K562 (cell line): Measurements from ENCODE around the gene FTH1. TPM values are rescaled to one million over a fixed set of nuclear protein-coding genes. Genes with fewer than 3 reads are reported as not detected.

Source experiments
- ATAC-seq: fragments of 200-7000 bp; cut with Tn5 transposase; 3 replicates; pipeline ENCODE4 v1.9.1; 2020; ENCODE audit warnings: moderate library complexity
- BruUV-seq: library from RNA; stranded (reverse); fragments of 400-500 nt; replicated peaks from 2 replicates; lab custom pipeline; 2021; lab: Mats Ljungman, UMichigan
- CTCF ChIA-PET: fragments of 300-600 bp; formaldehyde crosslinking; extraction: SDS; loops from one replicate; lab custom pipeline; 2021; ENCODE audit warnings: low intra/inter-chr PET ratio; lab: Yijun Ruan, JAX
- POLR2A ChIA-PET: fragments of 300-600, 350-650 bp; sonication (Branson Sonifier 250); formaldehyde crosslinking; extraction: SDS; loops from one replicate; lab custom pipeline; 2021; ENCODE audit warnings: antibody characterized with exemption, inconsistent platforms; lab: Yijun Ruan, JAX
- DNase-seq, 4 experiments: peaks; one replicate each; pipeline versions ENCODE4 v3.0.0 to v3.0.0-alpha.2; 2011 to 2018; ENCODE audit warnings: low spot score in 3 of 4, mixed read lengths in 3 of 4; ENCODE audit errors: extremely low read depth in 1 of 4
- FAIRE-seq: peaks from 2 replicates; lab custom pipeline; 2011; peaks lifted over from hg19 to GRCh38; lab: Jason Lieb, UNC
- H2AFZ ChIP-seq: 2 replicates; pipeline ENCODE4 v1.6.0; 2011; ENCODE audit warnings: low read depth, low read length, control low read depth, inconsistent platforms
- H3K27ac ChIP-seq: fragments of 200-600 bp; 3 replicates; pipeline ENCODE4 v1.8.0; 2011; ENCODE audit warnings: low read depth, mild to moderate bottlenecking, control low read depth, inconsistent platforms, low read length, moderate library complexity, mixed read lengths; ENCODE audit errors: extremely low read depth
- H3K27me3 ChIP-seq, 2 experiments: fragments of 300-600 bp in 1 of 2; 2 replicates in 1 of 2; 3 replicates in 1 of 2; pipeline versions ENCODE4 v1.6.0 to v1.8.0; 2011; ENCODE audit warnings: inconsistent platforms in 2 of 2, low read length in 2 of 2, mild to moderate bottlenecking in 1 of 2, mixed read lengths in 1 of 2, moderate library complexity in 1 of 2; ENCODE audit not compliant: control insufficient read depth in 2 of 2, insufficient read depth in 2 of 2
- H3K36me3 ChIP-seq: fragments of 300-600 bp; 3 replicates; pipeline ENCODE4 v1.8.0; 2011; ENCODE audit warnings: mild to moderate bottlenecking, low read length, inconsistent platforms; ENCODE audit not compliant: control insufficient read depth, insufficient read depth
- H3K4me1 ChIP-seq, 2 experiments: fragments of 200-600 bp in 1 of 2; replicated peaks in 1 of 2; 2 replicates in 1 of 2; 3 replicates in 1 of 2; pipeline versions ENCODE4 v1.5.1 to v1.8.0; 2011; ENCODE audit warnings: inconsistent platforms in 2 of 2, low read length in 2 of 2, mild to moderate bottlenecking in 1 of 2, mixed read lengths in 1 of 2, moderate library complexity in 1 of 2; ENCODE audit not compliant: control insufficient read depth in 2 of 2, insufficient read depth in 2 of 2
- H3K4me2 ChIP-seq: 2 replicates; pipeline ENCODE4 v1.6.1; 2011; ENCODE audit warnings: low read length, control low read depth, inconsistent platforms, mixed read lengths; ENCODE audit not compliant: insufficient read depth
- H3K4me3 ChIP-seq: fragments of 200-600 bp; sonication (generic), shearing (Covaris generic); 2 replicates; pipeline ENCODE4 v1.5.1; 2016; ENCODE audit warnings: control low read depth, inconsistent platforms
- H3K79me2 ChIP-seq: fragments of 200-600 bp; 3 replicates; pipeline ENCODE4 v1.8.0; 2011; ENCODE audit warnings: low read length, inconsistent platforms; ENCODE audit not compliant: control insufficient read depth, insufficient read depth
- H3K9ac ChIP-seq, 2 experiments: 2 replicates each; pipeline versions ENCODE4 v1.6.0 to v1.6.1; 2011; ENCODE audit warnings: low read depth in 2 of 2, low read length in 2 of 2, control low read depth in 1 of 2, inconsistent platforms in 1 of 2, mild to moderate bottlenecking in 1 of 2, mixed read lengths in 1 of 2; ENCODE audit not compliant: insufficient read depth in 1 of 2
- H3K9me1 ChIP-seq: one replicate; pipeline ENCODE4 v1.6.0; 2011; ENCODE audit warnings: inconsistent platforms, mild to moderate bottlenecking, low read length, moderate library complexity; ENCODE audit not compliant: control insufficient read depth, insufficient read depth
- H3K9me3 ChIP-seq: replicated peaks from 2 replicates; pipeline ENCODE4 v1.5.1; 2011; ENCODE audit warnings: low read depth, low read length, inconsistent platforms; ENCODE audit not compliant: control insufficient read depth, insufficient read depth
- H4K20me1 ChIP-seq: replicated peaks from 2 replicates; pipeline ENCODE4 v1.6.1; 2011; ENCODE audit warnings: low read length, inconsistent platforms, mixed read lengths; ENCODE audit not compliant: control insufficient read depth, insufficient read depth
- AFF4 ChIP-seq: sonication (generic); formaldehyde crosslinking; IDR thresholded peaks from 2 replicates; pipeline ENCODE4 v1.8.0; 2023; ENCODE audit warnings: mild to moderate bottlenecking, missing genetic modification reagents
- E2F5 ChIP-seq: sonication (generic); formaldehyde crosslinking; IDR thresholded peaks from 2 replicates; pipeline ENCODE4 v1.8.0; 2022; ENCODE audit warnings: mild to moderate bottlenecking, missing genetic modification reagents
- MYC ChIP-seq, 2 experiments: fragments of 250-450 bp in 1 of 2; sonication (Bioruptor Pico) in 1 of 2; IDR thresholded peaks; 2 replicates each; pipeline versions ENCODE4 v1.5.1 to v1.6.1; 2012 to 2021; ENCODE audit warnings: low read depth in 2 of 2, borderline replicate concordance in 1 of 2, improper control_type of control experiment in 1 of 2, low read length in 1 of 2, mild to moderate bottlenecking in 1 of 2, moderate library complexity in 1 of 2
- NR2C2 ChIP-seq, 2 experiments: fragments of 200-800 bp in 1 of 2; sonication (Bioruptor generic) in 1 of 2; sonication (generic) in 1 of 2; formaldehyde crosslinking in 1 of 2; IDR thresholded peaks; 2 replicates each; pipeline versions ENCODE4 v1.6.1 to v1.8.0; 2016 to 2022; ENCODE audit warnings: mild to moderate bottlenecking in 1 of 2, missing compliant biosample characterization in 1 of 2, missing genetic modification characterization in 1 of 2, missing genetic modification reagents in 1 of 2
- NR2F6 ChIP-seq: fragments of 450-650 bp; formaldehyde crosslinking; IDR thresholded peaks from 2 replicates; pipeline ENCODE4 v1.4.0; 2020; ENCODE audit warnings: mild to moderate bottlenecking
- NRF1 ChIP-seq, 2 experiments: fragments of 450-650 bp; IDR thresholded peaks in 1 of 2; conservative IDR thresholded peaks in 1 of 2; 2 replicates each; pipeline ENCODE4 v1.6.1; 2014; ENCODE audit warnings: mild to moderate bottlenecking in 2 of 2
- RAD21 ChIP-seq, 2 experiments: fragments of 250-450 bp in 1 of 2; fragments of 450-650 bp in 1 of 2; sonication (Bioruptor Pico) in 1 of 2; formaldehyde crosslinking in 1 of 2; IDR thresholded peaks in 1 of 2; conservative IDR thresholded peaks in 1 of 2; 2 replicates each; pipeline versions ENCODE4 v1.4.0 to v1.8.0; 2020 to 2022; ENCODE audit warnings: mild to moderate bottlenecking in 2 of 2, moderate library complexity in 1 of 2
- ZNF324 ChIP-seq: fragments of 250-450 bp; sonication (Bioruptor Pico); IDR thresholded peaks from 2 replicates; pipeline ENCODE4 v1.4.0; 2020; ENCODE audit warnings: mild to moderate bottlenecking
- WGBS: fragments of 100-300 bp; shearing (Covaris generic); methylation state at CpG from one replicate; pipeline ENCODE4 v1.1.6; 2016; ENCODE audit warnings: low coverage, mixed read lengths; ENCODE audit not compliant: insufficient coverage; ENCODE audit errors: missing lambda C conversion rate; 5-methylcytosine and 5-hydroxymethylcytosine counted together
- in situ Hi-C: fragments of 300-500 bp; cut with MboI; formaldehyde crosslinking; loops from 4 replicates; pipeline ENCODE4 v1.15.0; 2018; ENCODE audit warnings: inconsistent platforms, mixed read lengths
- intact Hi-C: fragments of 100-400 bp; cut with micrococcal nuclease; formaldehyde crosslinking; loops from 2 replicates; pipeline ENCODE4 v1.14.2; 2022
- polyA plus RNA-seq, 8 experiments: library from polyadenylated mRNA; depleted of rRNA in 4 of 8; stranded (reverse) in 5 of 8; unstranded in 3 of 8; fragments of >200 nt; fragmentation: Nextera tagmentation in 2 of 8; fragmentation: Illumina TruSeq in 1 of 8; extraction: Ambion mirVana in 2 of 8; extraction: Trizol in 1 of 8; gene quantifications; 2 replicates each; pipeline versions ENCODE4 v1.2.1 to v1.2.3, GENCODE V29; 2011 to 2014; ENCODE audit warnings: inconsistent platforms in 1 of 8, missing spikeins in 1 of 8
- total RNA-seq, 7 experiments: library from RNA; depleted of rRNA in 6 of 7; stranded (reverse); fragments of >200 nt in 6 of 7; fragmentation: Illumina TruSeq in 2 of 7; extraction: Trizol in 2 of 7; gene quantifications; 2 replicates each; pipeline versions ENCODE4 v1.2.1 to v1.2.3, GENCODE V29; 2011 to 2021; ENCODE audit warnings: low replicate concordance in 1 of 7
- TF ChIP-seq, protein P1 (sequence below): fragments of 450-650 bp; formaldehyde crosslinking; conservative IDR thresholded peaks from 2 replicates; pipeline ENCODE4 v1.4.0; 2022; ENCODE audit warnings: mild to moderate bottlenecking, missing genetic modification characterization

Gene FTH1
- total and polyA plus RNA-seq, 9 of the 15 experiments (the other 6 are each of a cell fraction or from before 2014, with no cell fraction given) = 370 to 3,146 (median 802) TPM

DNA sequence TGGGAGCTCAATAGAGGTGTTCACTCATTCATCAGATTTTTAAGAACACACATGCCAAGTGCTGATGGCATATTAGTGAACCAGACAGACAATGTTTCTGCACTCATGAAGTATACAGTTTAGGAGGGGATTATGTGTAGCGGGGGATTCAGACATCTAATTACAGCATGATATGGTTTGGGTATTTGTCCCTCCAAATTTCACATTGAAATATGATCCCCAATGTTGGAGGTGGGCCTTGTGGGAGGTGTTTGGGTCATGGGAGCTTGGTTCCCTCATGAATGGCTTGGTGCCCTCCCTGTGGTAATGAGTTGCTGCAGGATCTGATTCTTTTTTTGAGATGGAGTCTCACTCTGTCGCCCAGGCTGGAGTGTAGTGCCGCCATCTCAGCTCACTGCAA, 41.2 kb downstream of the FTH1 start:
- WGBS = 81% methylated on average over 3 of the region's 3 CpGs
- no peak overlapping the region for H3K27ac ChIP-seq
- no peaks in the 10 kb centered on the region for H3K27me3 ChIP-seq
- H4K20me1 ChIP-seq = no peaks in the 10 kb centered on the region
- ATAC-seq = no peak
- in situ Hi-C loops (no loop called here), intact Hi-C loops (no loop called here)
- no peaks in the 10 kb centered on the region for H3K36me3 ChIP-seq
- ChIA-PET POLR2A (interaction anchor here (0.7 kb wide), 1 partner anchor 45 kb away, joined by 3 read pairs; no protein-coding TSS in a partner anchor), CTCF (no interaction called here)
- no peak for DNase-seq
- H3K4me1 ChIP-seq = peaks cover 19 to 32% of the 10 kb centered on the region in 2 experiments
- H3K9ac ChIP-seq = no peak overlapping the region
- no peak for FAIRE-seq
- no peaks in the 10 kb centered on the region for H3K79me2 ChIP-seq
- no peak overlapping the region for H2AFZ ChIP-seq
- TF ChIP-seq NRF1 (conservative IDR thresholded peaks at IDR 0.05 in 1 of 2, IDR thresholded peaks at IDR 0.05 in 1 of 2) (no peak), RAD21 (CRISPR knock-in tag; conservative IDR thresholded peaks at IDR 0.05 in 1 of 2, IDR thresholded peaks at IDR 0.05 in 1 of 2) (no peak), MYC (IDR thresholded peaks at IDR 0.05; ENCODE audit: low read depth, low read length) (no peak), MYC (CRISPR knock-in tag; IDR thresholded peaks at IDR 0.05; ENCODE audit: borderline replicate concordance, low read depth) (no peak), NR2C2 (CRISPR knock-in tag; IDR thresholded peaks at IDR 0.05) (no peak), NR2C2 (tag; IDR thresholded peaks at IDR 0.05) (no peak), ZNF324 (CRISPR knock-in tag) (no peak), NR2F6 (CRISPR knock-in tag) (no peak), E2F5 (CRISPR knock-in tag) (no peak), AFF4 (no peak)
- TF ChIP-seq, protein P1, sequence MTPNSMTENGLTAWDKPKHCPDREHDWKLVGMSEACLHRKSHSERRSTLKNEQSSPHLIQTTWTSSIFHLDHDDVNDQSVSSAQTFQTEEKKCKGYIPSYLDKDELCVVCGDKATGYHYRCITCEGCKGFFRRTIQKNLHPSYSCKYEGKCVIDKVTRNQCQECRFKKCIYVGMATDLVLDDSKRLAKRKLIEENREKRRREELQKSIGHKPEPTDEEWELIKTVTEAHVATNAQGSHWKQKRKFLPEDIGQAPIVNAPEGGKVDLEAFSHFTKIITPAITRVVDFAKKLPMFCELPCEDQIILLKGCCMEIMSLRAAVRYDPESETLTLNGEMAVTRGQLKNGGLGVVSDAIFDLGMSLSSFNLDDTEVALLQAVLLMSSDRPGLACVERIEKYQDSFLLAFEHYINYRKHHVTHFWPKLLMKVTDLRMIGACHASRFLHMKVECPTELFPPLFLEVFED (CRISPR knock-in tag) = no peak
- no peaks in the 10 kb centered on the region for H3K9me1 ChIP-seq
- no peak overlapping the region for H3K4me3 ChIP-seq
- no TSS peak for BruUV-seq
- no peak overlapping the region for H3K4me2 ChIP-seq
- H3K9me3 ChIP-seq = no peaks in the 10 kb centered on the region
